Mesendoderm (in vitro differentiated cells): ENCODE data around the gene SIN3B.

Source experiments
- DNase-seq: peaks from one replicate; pipeline ENCODE4 v3.0.0; 2013
- H2AK5ac ChIP-seq: 2 replicates; pipeline ENCODE4 v1.6.1; 2013; ENCODE audit warnings: low read length, inconsistent platforms
- H2BK120ac ChIP-seq: 2 replicates; pipeline ENCODE4 v1.6.1; 2013; ENCODE audit warnings: low read depth, mild to moderate bottlenecking, low read length, moderate library complexity, mixed read lengths
- H2BK15ac ChIP-seq: replicated peaks from 2 replicates; pipeline ENCODE4 v1.6.1; 2013; ENCODE audit warnings: low read depth, mild to moderate bottlenecking, moderate library complexity
- H2BK5ac ChIP-seq: 2 replicates; pipeline ENCODE4 v1.6.1; 2013; ENCODE audit warnings: low read length, inconsistent platforms
- H3K18ac ChIP-seq: 2 replicates; pipeline ENCODE4 v1.6.1; 2013; ENCODE audit warnings: mild to moderate bottlenecking, low read length, mixed read lengths
- H3K23ac ChIP-seq: one replicate; pipeline ENCODE4 v1.6.1; 2013; ENCODE audit warnings: low read length
- H3K27ac ChIP-seq: 2 replicates; pipeline ENCODE4 v1.5.1; 2013; ENCODE audit warnings: low read depth, mild to moderate bottlenecking, inconsistent platforms, low read length, moderate library complexity
- H3K27me3 ChIP-seq: 2 replicates; pipeline ENCODE4 v1.6.1; 2013; ENCODE audit warnings: low read length, control low read depth, mild to moderate bottlenecking, inconsistent platforms; ENCODE audit not compliant: insufficient read depth, poor library complexity
- H3K36me3 ChIP-seq: 2 replicates; pipeline ENCODE4 v1.6.1; 2013; ENCODE audit warnings: low read length, inconsistent platforms; ENCODE audit not compliant: control insufficient read depth, insufficient read depth
- H3K4ac ChIP-seq: one replicate; pipeline ENCODE4 v1.6.1; 2013; ENCODE audit warnings: low read depth, mild to moderate bottlenecking, low read length, moderate library complexity
- H3K4me1 ChIP-seq: 2 replicates; pipeline ENCODE4 v1.6.1; 2013; ENCODE audit warnings: low read depth, low read length, inconsistent platforms; ENCODE audit not compliant: control insufficient read depth
- H3K4me2 ChIP-seq: 2 replicates; pipeline ENCODE4 v1.6.1; 2013; ENCODE audit warnings: low read length
- H3K4me3 ChIP-seq: 2 replicates; pipeline ENCODE4 v1.5.1; 2013; ENCODE audit warnings: mild to moderate bottlenecking, low read length
- H3K56ac ChIP-seq: one replicate; pipeline ENCODE4 v1.6.1; 2013; ENCODE audit warnings: low read length
- H3K79me1 ChIP-seq: 2 replicates; pipeline ENCODE4 v1.6.1; 2013; ENCODE audit warnings: low read length, inconsistent platforms
- H3K79me2 ChIP-seq: 2 replicates; pipeline ENCODE4 v1.6.1; 2013; ENCODE audit warnings: mild to moderate bottlenecking, low read length; ENCODE audit not compliant: control insufficient read depth, insufficient read depth
- H3K9ac ChIP-seq: 2 replicates; pipeline ENCODE4 v1.6.1; 2013; ENCODE audit warnings: low read length, inconsistent platforms
- H4K5ac ChIP-seq: one replicate; pipeline ENCODE4 v1.6.1; 2013; ENCODE audit warnings: low read length
- H4K8ac ChIP-seq: one replicate; pipeline ENCODE4 v1.6.1; 2013; ENCODE audit warnings: low read depth, mild to moderate bottlenecking, control low read depth, low read length, moderate library complexity
- WGBS: extraction: QIAGEN DNeasy Blood & Tissue Kit; methylation state at CpG from one replicate; pipeline ENCODE4 v1.1.7; 2013; ENCODE audit warnings: low lambda C conversion rate, missing lambda C conversion rate; ENCODE audit not compliant: insufficient coverage; ENCODE audit errors: extremely low coverage; 5-methylcytosine and 5-hydroxymethylcytosine counted together

The SIN3B gene

GRCh38 chr19:16862826-16863415 lies 33.7 kb downstream of the SIN3B start:
- no peaks in the 10 kb centered on the region for H3K79me2 ChIP-seq
- no peak overlapping the region for H3K4me3 ChIP-seq
- no peak overlapping the region for H4K8ac ChIP-seq
- no peak overlapping the region for H4K5ac ChIP-seq
- H2AK5ac ChIP-seq: no peak overlapping the region
- H3K4me1 ChIP-seq: no peaks in the 10 kb centered on the region
- no peaks in the 10 kb centered on the region for H3K27me3 ChIP-seq
- H3K79me1 ChIP-seq: no peaks in the 10 kb centered on the region
- DNase-seq: no peak
- no peak overlapping the region for H3K18ac ChIP-seq
- no peak overlapping the region for H2BK5ac ChIP-seq
- no peak overlapping the region for H3K23ac ChIP-seq
- no peak overlapping the region for H2BK15ac ChIP-seq
- no peak overlapping the region for H3K4ac ChIP-seq
- H3K9ac ChIP-seq: no peak overlapping the region
- no peak overlapping the region for H3K56ac ChIP-seq
- no peak overlapping the region for H3K27ac ChIP-seq
- peaks cover 8% of the 10 kb centered on the region for H3K36me3 ChIP-seq
- H3K4me2 ChIP-seq: no peak overlapping the region
- H2BK120ac ChIP-seq: no peak overlapping the region
- WGBS: no CpG with 5 or more reads among the region's 10 CpGs

- Histone ChIP-seq H3K4me1 (no peaks in the 10 kb centered on the region), H2BK15ac (no peak overlapping the region), H3K56ac (no peak overlapping the region), H3K4me2 (no peak overlapping the region), H4K5ac (no peak overlapping the region), H3K79me2 (no peaks in the 10 kb centered on the region), H2BK5ac (no peak overlapping the region), H3K9ac (no peak overlapping the region), H3K27ac (no peak overlapping the region), H2AK5ac (no peak overlapping the region), H4K8ac (no peak overlapping the region), H3K79me1 (no peaks in the 10 kb centered on the region), H3K23ac (no peak overlapping the region), H3K18ac (no peak overlapping the region), H3K27me3 (no peaks in the 10 kb centered on the region), H3K36me3 (peaks cover 10% of the 10 kb centered on the region), H3K4ac (no peak overlapping the region), H2BK120ac (no peak overlapping the region), H3K4me3 (no peak overlapping the region)
- no peak for DNase-seq
- no CpG with 5 or more reads among the region's 10 CpGs for WGBS
Measured at GRCh38 chr19:16867211-16867610, 38.0 kb downstream of the SIN3B start.

GRCh38 chr19:16868423-16869130 lies 39.4 kb downstream of the SIN3B start:
- Histone ChIP-seq H3K27me3 (no peaks in the 10 kb centered on the region), H3K4me3 (no peak overlapping the region), H3K23ac (no peak overlapping the region), H2AK5ac (no peak overlapping the region), H3K79me2 (peaks cover under 1% of the 10 kb centered on the region), H4K8ac (no peak overlapping the region), H3K9ac (no peak overlapping the region), H3K56ac (no peak overlapping the region), H2BK5ac (no peak overlapping the region), H3K27ac (no peak overlapping the region), H3K4me2 (no peak overlapping the region), H3K4me1 (no peaks in the 10 kb centered on the region), H3K79me1 (no peaks in the 10 kb centered on the region), H4K5ac (no peak overlapping the region), H3K4ac (no peak overlapping the region), H2BK120ac (no peak overlapping the region), H3K36me3 (peaks cover 8% of the 10 kb centered on the region), H2BK15ac (no peak overlapping the region), H3K18ac (no peak overlapping the region)
- WGBS: no CpG with 5 or more reads among the region's 20 CpGs
- no peak for DNase-seq

- no peaks in the 10 kb centered on the region for H3K27me3 ChIP-seq
- peaks cover 10% of the 10 kb centered on the region for H3K36me3 ChIP-seq
- H3K79me2 ChIP-seq: peaks cover 6% of the 10 kb centered on the region
- no CpG with 5 or more reads among the region's 30 CpGs for WGBS
- H3K23ac ChIP-seq: no peak overlapping the region
- H3K4me1 ChIP-seq: no peaks in the 10 kb centered on the region
- H3K4me2 ChIP-seq: no peak overlapping the region
- no peak overlapping the region for H2AK5ac ChIP-seq
- no peak overlapping the region for H3K18ac ChIP-seq
- no peak for DNase-seq
- no peak overlapping the region for H4K8ac ChIP-seq
- no peak overlapping the region for H3K56ac ChIP-seq
- H2BK5ac ChIP-seq: no peak overlapping the region
- H2BK15ac ChIP-seq: no peak overlapping the region
- H4K5ac ChIP-seq: no peak overlapping the region
- H3K27ac ChIP-seq: no peak overlapping the region
- H3K4me3 ChIP-seq: no peak overlapping the region
- H3K9ac ChIP-seq: no peak overlapping the region
- no peak overlapping the region for H2BK120ac ChIP-seq
- peaks cover 7% of the 10 kb centered on the region for H3K79me1 ChIP-seq
- H3K4ac ChIP-seq: no peak overlapping the region
Measured at GRCh38 chr19:16869331-16869972, 40.3 kb downstream of the SIN3B start.

GRCh38 chr19:16871871-16872270 lies 42.7 kb downstream of the SIN3B start:
- H2BK120ac ChIP-seq: no peak overlapping the region
- H2AK5ac ChIP-seq: no peak overlapping the region
- no peak overlapping the region for H3K4ac ChIP-seq
- no peaks in the 10 kb centered on the region for H3K4me1 ChIP-seq
- no peak for DNase-seq
- no peaks in the 10 kb centered on the region for H3K27me3 ChIP-seq
- no peak overlapping the region for H2BK5ac ChIP-seq
- H3K79me1 ChIP-seq: peaks cover 12% of the 10 kb centered on the region
- H3K23ac ChIP-seq: no peak overlapping the region
- no peak overlapping the region for H4K8ac ChIP-seq
- no CpG with 5 or more reads among the region's 7 CpGs for WGBS
- H2BK15ac ChIP-seq: no peak overlapping the region
- no peak overlapping the region for H3K9ac ChIP-seq
- no peak overlapping the region for H4K5ac ChIP-seq
- H3K56ac ChIP-seq: no peak overlapping the region
- H3K79me2 ChIP-seq: peaks cover 10% of the 10 kb centered on the region
- no peak overlapping the region for H3K27ac ChIP-seq
- H3K4me3 ChIP-seq: no peak overlapping the region
- H3K4me2 ChIP-seq: no peak overlapping the region
- peaks cover 8% of the 10 kb centered on the region for H3K36me3 ChIP-seq
- H3K18ac ChIP-seq: no peak overlapping the region
